H1 (cell line): ENCODE measurements around the gene SLC15A4.

Experiments used
- CBX8 ChIP-seq: fragments of 300-800, 300-1000 bp; sonication (generic); IDR thresholded peaks from 2 replicates; pipeline ENCODE4 v1.7.1; 2016; ENCODE audit warnings: low read depth, low read length, borderline replicate concordance
- JUN ChIP-seq: IDR thresholded peaks from 2 replicates; pipeline ENCODE4 v1.6.1; 2011; ENCODE audit warnings: low read depth, mild to moderate bottlenecking, improper control_type of control experiment, low read length
- RFX5 ChIP-seq: IDR thresholded peaks from 2 replicates; pipeline ENCODE4 v1.6.1; 2011; ENCODE audit warnings: low read depth, low read length, improper control_type of control experiment, borderline replicate concordance
- SRF ChIP-seq: IDR thresholded peaks from 2 replicates; pipeline ENCODE4 v1.6.1; 2011; ENCODE audit warnings: mild to moderate bottlenecking, low read depth, low read length, moderate library complexity
- TF ChIP-seq, protein P1 (sequence below), 3 experiments: IDR thresholded peaks; 1 replicate in 2 of 3; 2 replicates in 1 of 3; pipeline versions ENCODE4 v1.5.1 to v1.6.1; 2011; ENCODE audit warnings: low read length in 3 of 3, mild to moderate bottlenecking in 3 of 3, inconsistent platforms in 2 of 3, low read depth in 1 of 3, moderate library complexity in 1 of 3; ENCODE audit not compliant: insufficient read depth in 1 of 3; ENCODE audit errors: control extremely low read depth in 1 of 3

DNA sequence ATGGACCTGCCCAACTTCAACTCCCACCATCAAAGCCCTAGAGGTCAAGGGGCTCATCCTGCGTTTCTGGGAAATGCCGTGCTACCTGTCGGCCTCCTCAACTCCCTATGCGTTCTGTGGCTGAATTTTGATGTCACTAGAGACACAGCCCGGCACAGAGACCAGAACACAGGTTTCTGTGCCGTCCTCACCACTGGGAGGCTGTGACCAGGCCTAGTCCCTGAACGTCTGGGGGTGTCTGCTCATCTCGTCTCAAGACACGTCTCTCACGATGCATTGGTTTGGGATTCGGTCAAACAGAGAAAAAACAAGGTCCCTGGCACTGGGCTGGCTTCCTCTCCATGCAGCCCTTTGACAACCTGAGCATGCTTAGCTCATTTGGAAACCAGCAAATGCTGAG lies 33.5 kb downstream of the SLC15A4 start:
- TF ChIP-seq, protein P1, sequence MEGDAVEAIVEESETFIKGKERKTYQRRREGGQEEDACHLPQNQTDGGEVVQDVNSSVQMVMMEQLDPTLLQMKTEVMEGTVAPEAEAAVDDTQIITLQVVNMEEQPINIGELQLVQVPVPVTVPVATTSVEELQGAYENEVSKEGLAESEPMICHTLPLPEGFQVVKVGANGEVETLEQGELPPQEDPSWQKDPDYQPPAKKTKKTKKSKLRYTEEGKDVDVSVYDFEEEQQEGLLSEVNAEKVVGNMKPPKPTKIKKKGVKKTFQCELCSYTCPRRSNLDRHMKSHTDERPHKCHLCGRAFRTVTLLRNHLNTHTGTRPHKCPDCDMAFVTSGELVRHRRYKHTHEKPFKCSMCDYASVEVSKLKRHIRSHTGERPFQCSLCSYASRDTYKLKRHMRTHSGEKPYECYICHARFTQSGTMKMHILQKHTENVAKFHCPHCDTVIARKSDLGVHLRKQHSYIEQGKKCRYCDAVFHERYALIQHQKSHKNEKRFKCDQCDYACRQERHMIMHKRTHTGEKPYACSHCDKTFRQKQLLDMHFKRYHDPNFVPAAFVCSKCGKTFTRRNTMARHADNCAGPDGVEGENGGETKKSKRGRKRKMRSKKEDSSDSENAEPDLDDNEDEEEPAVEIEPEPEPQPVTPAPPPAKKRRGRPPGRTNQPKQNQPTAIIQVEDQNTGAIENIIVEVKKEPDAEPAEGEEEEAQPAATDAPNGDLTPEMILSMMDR (IDR thresholded peaks at IDR 0.05; ENCODE audit: control extremely low read depth in 1 of 3, insufficient read depth in 1 of 3, low read depth in 1 of 3, low read length in 3 of 3), result no peak
- TF ChIP-seq CBX8 (no peak), JUN (no peak), RFX5 (no peak), SRF (no peak)
